ENCODE results near the gene CNNM2.

CNNM2 gene

GRCh38 chr10:103049237-103049636 lies 131.1 kb downstream of the CNNM2 start:
- no peaks in the 10 kb centered on the region for H4K20me1 ChIP-seq (ENCODE audit: low read depth, low read length)
- no peak overlapping the region for H3K9ac ChIP-seq (ENCODE audit: low read length)
- H3K4me2 ChIP-seq (ENCODE audit: low read depth, low read length, poor library complexity, severe bottlenecking): no peak overlapping the region
- H3K36me3 ChIP-seq (ENCODE audit: low read length): no peaks in the 10 kb centered on the region
- H3K9me3 ChIP-seq (ENCODE audit: insufficient read depth, low read length): no peaks in the 10 kb centered on the region
- no peak overlapping the region for H3K4me3 ChIP-seq (ENCODE audit: insufficient read depth, low read length, poor library complexity, severe bottlenecking)
- no peak overlapping the region for H2AFZ ChIP-seq (ENCODE audit: low read depth, low read length, severe bottlenecking)
- no peaks in the 10 kb centered on the region for H3F3A ChIP-seq (ENCODE audit: insufficient read depth)
- no peaks in the 10 kb centered on the region for H3K9me2 ChIP-seq (replicated peaks; ENCODE audit: insufficient read depth, low read length)
- H3K27me3 ChIP-seq (ENCODE audit: low read length): no peaks in the 10 kb centered on the region
- H3K27ac ChIP-seq (ENCODE audit: low read depth, low read length): no peak overlapping the region
- no peaks in the 10 kb centered on the region for H3K79me2 ChIP-seq (ENCODE audit: insufficient read depth, low read length)
- TF ChIP-seq CTCF (IDR thresholded peaks at IDR 0.05; ENCODE audit: insufficient read depth, low read length, poor library complexity, severe bottlenecking): no peak
- TF ChIP-seq EZH2phosphoT487 (conservative IDR thresholded peaks at IDR 0.05; ENCODE audit: low read length): no peak

- no peak overlapping the region for H3K27ac ChIP-seq (ENCODE audit: low read depth, low read length)
- H4K20me1 ChIP-seq (ENCODE audit: low read depth, low read length): no peaks in the 10 kb centered on the region
- TF ChIP-seq CTCF (IDR thresholded peaks at IDR 0.05; ENCODE audit: insufficient read depth, low read length, poor library complexity, severe bottlenecking) (no peak), EZH2phosphoT487 (conservative IDR thresholded peaks at IDR 0.05; ENCODE audit: low read length) (no peak)
- no peaks in the 10 kb centered on the region for H3K36me3 ChIP-seq (ENCODE audit: low read length)
- no peak overlapping the region for H3K4me2 ChIP-seq (ENCODE audit: low read depth, low read length, poor library complexity, severe bottlenecking)
- H3F3A ChIP-seq (ENCODE audit: insufficient read depth): no peaks in the 10 kb centered on the region
- no peaks in the 10 kb centered on the region for H3K9me3 ChIP-seq (ENCODE audit: insufficient read depth, low read length)
- no peaks in the 10 kb centered on the region for H3K27me3 ChIP-seq (ENCODE audit: low read length)
- H3K9me2 ChIP-seq (replicated peaks; ENCODE audit: insufficient read depth, low read length): no peaks in the 10 kb centered on the region
- no peak overlapping the region for H3K4me3 ChIP-seq (ENCODE audit: insufficient read depth, low read length, poor library complexity, severe bottlenecking)
- H2AFZ ChIP-seq (ENCODE audit: low read depth, low read length, severe bottlenecking): no peak overlapping the region
- no peak overlapping the region for H3K9ac ChIP-seq (ENCODE audit: low read length)
- H3K79me2 ChIP-seq (ENCODE audit: insufficient read depth, low read length): no peaks in the 10 kb centered on the region
Measured at GRCh38 chr10:103053659-103054581, 135.8 kb downstream of the CNNM2 start.

GRCh38 chr10:103054621-103055020 lies 136.5 kb downstream of the CNNM2 start:
- Histone ChIP-seq H3K27ac (ENCODE audit: low read depth, low read length) (no peak overlapping the region), H3K9me3 (ENCODE audit: insufficient read depth, low read length) (no peaks in the 10 kb centered on the region), H3K9ac (ENCODE audit: low read length) (no peak overlapping the region), H3K9me2 (replicated peaks; ENCODE audit: insufficient read depth, low read length) (no peaks in the 10 kb centered on the region), H3K27me3 (ENCODE audit: low read length) (no peaks in the 10 kb centered on the region), H4K20me1 (ENCODE audit: low read depth, low read length) (no peaks in the 10 kb centered on the region), H3F3A (ENCODE audit: insufficient read depth) (no peaks in the 10 kb centered on the region), H3K36me3 (ENCODE audit: low read length) (no peaks in the 10 kb centered on the region), H3K4me2 (ENCODE audit: low read depth, low read length, poor library complexity, severe bottlenecking) (no peak overlapping the region), H3K4me3 (ENCODE audit: insufficient read depth, low read length, poor library complexity, severe bottlenecking) (no peak overlapping the region), H3K79me2 (ENCODE audit: insufficient read depth, low read length) (no peaks in the 10 kb centered on the region), H2AFZ (ENCODE audit: low read depth, low read length, severe bottlenecking) (no peak overlapping the region)
- TF ChIP-seq CTCF (IDR thresholded peaks at IDR 0.05; ENCODE audit: insufficient read depth, low read length, poor library complexity, severe bottlenecking) (no peak), EZH2phosphoT487 (conservative IDR thresholded peaks at IDR 0.05; ENCODE audit: low read length) (no peak)

All from SU-DHL-6 (cell line).